Rectal smooth muscle tissue (tissue), 1 donor: ENCODE results near the gene BMPR1B.

Experiments used
- H3K27ac ChIP-seq: one replicate; pipeline ENCODE4 v1.7.0; 2013; ENCODE audit warnings: low read depth, low read length, inconsistent platforms
- H3K27me3 ChIP-seq: one replicate; pipeline ENCODE4 v1.7.0; 2013; ENCODE audit warnings: low read length; ENCODE audit not compliant: control insufficient read depth, insufficient read depth
- H3K36me3 ChIP-seq: one replicate; pipeline ENCODE4 v1.7.0; 2013; ENCODE audit warnings: low read length; ENCODE audit not compliant: control insufficient read depth, insufficient read depth
- H3K4me1 ChIP-seq: one replicate; pipeline ENCODE4 v1.7.0; 2013; ENCODE audit warnings: low read length; ENCODE audit not compliant: control insufficient read depth, insufficient read depth
- H3K4me3 ChIP-seq: one replicate; pipeline ENCODE4 v1.7.0; 2013; ENCODE audit warnings: low read length
- H3K9ac ChIP-seq: one replicate; pipeline ENCODE4 v1.7.0; 2013; ENCODE audit warnings: low read length

BMPR1B gene

DNA sequence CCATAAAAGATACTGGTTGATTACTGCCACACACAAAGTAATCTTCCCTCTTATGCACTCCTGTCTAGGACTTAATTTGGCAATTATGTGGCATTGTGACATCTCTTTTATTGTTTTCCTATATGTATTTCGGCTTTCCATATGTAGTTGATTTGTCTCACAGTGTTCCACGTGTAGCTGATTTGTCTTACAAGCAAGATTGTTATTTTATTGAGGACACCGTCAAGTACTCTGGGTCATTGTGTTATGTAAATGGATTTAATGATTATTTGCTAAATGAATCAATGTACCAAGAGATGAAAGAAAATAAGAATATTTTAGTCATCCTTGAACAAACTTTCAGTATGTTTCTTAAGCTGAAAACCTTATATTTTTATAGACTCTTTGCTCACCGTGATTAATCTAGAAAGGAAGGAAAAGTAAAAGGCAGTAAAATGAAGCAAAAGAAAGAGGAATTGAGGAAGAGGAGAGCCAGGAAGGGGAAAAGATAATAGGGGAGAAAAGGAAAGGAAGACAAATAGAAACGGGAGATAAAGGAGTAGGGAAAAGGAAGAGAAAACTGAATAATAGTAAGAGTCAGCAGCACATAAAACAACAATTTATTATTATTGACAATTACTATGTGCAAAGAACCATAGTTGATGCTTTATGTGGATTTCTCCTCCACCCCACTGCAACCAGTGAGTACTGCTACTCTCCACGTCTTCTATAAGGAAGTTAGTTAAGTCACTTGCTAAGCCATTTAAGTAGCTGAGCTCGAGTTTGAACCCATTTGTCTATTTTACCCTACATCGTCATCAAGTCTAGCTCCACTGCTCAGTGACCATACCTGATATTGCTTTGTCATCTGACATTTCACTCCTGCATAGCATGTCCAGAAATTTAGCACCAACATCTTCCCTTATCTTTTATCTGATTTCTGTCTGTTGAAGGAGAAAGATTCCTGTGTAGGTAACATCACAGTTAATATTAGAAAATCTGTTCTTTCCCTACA, 336.5 kb downstream of the BMPR1B start:
- H3K36me3 ChIP-seq = no peaks in the 10 kb centered on the region
- no peak overlapping the region for H3K4me3 ChIP-seq
- H3K27me3 ChIP-seq = no peaks in the 10 kb centered on the region
- H3K27ac ChIP-seq = no peak overlapping the region
- no peaks in the 10 kb centered on the region for H3K4me1 ChIP-seq
- no peak overlapping the region for H3K9ac ChIP-seq

DNA sequence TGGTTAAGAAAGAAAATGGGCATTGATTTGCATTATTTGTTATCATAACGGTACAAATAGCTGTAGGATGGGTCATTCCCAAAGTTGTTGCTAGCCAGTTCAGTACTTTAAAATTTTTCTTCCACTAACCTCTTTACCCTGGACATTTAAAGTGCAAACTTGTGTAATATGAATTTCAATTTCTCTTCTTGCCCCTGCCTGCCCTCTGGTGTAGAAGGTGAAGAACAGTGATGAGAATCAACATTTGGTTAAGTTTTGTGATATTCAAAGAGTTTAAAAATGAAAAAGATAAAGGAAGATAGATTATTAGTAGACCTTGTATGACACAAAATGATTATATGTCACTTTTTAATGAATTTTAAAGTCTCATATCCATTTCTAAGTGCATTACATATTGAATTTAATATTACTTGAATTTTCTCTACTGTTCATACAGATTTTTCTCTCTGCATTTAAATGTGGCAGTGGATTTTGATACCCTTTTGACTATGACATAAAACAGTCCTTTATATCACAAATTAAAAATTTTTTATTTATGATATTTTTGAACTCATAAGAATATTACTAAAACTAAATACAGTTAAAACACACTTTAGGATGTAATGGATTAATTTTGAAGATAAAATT, 337.7 kb downstream of the BMPR1B start:
- no peak overlapping the region for H3K4me3 ChIP-seq
- no peak overlapping the region for H3K9ac ChIP-seq
- H3K27me3 ChIP-seq = no peaks in the 10 kb centered on the region
- no peaks in the 10 kb centered on the region for H3K36me3 ChIP-seq
- H3K4me1 ChIP-seq = no peaks in the 10 kb centered on the region
- H3K27ac ChIP-seq = no peak overlapping the region

DNA sequence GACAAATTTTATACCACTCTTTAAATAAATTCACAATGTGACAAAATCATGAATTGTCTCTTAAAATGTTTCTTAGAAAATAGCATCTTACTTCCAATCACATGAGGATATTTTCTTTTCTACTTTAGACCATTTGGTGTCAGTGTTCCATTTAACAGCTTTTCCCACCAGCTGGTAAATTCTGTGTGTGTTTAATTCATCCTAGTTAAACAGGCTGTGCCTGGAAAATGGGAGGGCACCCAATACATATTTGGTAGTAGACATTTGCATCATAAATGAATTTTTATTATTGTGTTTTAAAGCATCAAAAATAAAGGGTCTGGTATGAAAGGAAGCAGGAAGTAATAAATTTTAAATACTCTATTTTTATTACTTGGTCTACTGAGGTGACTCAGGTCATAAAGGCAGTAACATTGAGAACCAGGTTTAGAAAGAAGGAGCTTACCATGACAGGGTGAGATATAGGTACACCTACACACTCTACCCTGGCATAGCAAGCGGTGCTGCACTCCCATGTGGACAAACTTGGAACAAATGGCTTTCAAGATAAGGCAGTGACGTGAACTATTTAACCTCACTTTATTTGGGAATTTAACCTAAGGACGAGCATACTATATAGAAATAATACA, 344.5 kb downstream of the BMPR1B start:
- Histone ChIP-seq H3K36me3 (no peaks in the 10 kb centered on the region), H3K4me1 (no peaks in the 10 kb centered on the region)

DNA sequence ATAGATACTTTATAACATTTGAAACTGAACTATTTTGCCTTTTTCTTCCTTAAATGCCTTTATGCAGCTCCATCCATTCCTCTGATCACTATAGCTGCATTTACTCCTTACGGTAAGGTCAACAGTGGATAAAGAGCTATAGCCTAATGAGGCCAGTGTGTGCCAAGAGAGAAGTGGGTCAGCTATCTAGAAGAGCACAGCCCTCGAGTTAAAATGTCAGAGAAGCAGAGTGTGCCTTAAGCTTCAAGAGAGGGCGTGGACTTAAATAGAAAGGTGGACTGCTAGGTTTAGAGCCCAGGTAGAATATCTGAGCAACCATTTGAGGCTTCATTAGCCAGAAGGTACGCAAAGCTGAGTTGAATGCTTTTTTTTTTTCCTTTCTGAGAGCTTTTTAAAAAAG, 347.4 kb downstream of the BMPR1B start:
- H3K36me3 ChIP-seq = no peaks in the 10 kb centered on the region
- no peak overlapping the region for H3K9ac ChIP-seq
- H3K4me3 ChIP-seq = no peak overlapping the region
- H3K27me3 ChIP-seq = no peaks in the 10 kb centered on the region
- H3K27ac ChIP-seq = no peak overlapping the region
- no peaks in the 10 kb centered on the region for H3K4me1 ChIP-seq

More for the DNA sequence above, 344.5 kb downstream of the BMPR1B start:
- H3K9ac ChIP-seq = no peak overlapping the region
- no peak overlapping the region for H3K27ac ChIP-seq
- H3K4me3 ChIP-seq = no peak overlapping the region
- H3K27me3 ChIP-seq = no peaks in the 10 kb centered on the region

DNA sequence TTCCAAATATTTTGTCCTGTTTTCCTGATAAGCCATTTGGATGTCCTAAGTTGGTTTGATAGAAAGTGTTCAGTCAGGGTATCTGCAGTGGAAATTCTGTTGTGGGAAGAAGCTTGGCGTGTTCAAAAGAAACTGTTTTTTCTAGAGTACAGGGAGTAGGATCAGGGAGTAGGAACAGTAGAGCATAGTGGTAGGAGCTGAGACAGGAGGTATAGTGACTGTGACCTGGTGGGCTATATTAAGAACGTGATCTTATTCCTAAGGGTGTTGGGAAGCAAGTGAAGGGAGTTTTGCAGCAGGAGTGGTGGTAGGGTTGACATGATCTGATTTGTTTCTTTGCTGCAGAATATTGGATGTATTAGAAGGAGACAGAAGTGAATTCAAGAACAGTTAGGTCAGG, 348.2 kb downstream of the BMPR1B start:
- Histone ChIP-seq H3K36me3 (no peaks in the 10 kb centered on the region), H3K27ac (no peak overlapping the region), H3K4me1 (no peaks in the 10 kb centered on the region), H3K9ac (no peak overlapping the region), H3K27me3 (no peaks in the 10 kb centered on the region), H3K4me3 (no peak overlapping the region)

DNA sequence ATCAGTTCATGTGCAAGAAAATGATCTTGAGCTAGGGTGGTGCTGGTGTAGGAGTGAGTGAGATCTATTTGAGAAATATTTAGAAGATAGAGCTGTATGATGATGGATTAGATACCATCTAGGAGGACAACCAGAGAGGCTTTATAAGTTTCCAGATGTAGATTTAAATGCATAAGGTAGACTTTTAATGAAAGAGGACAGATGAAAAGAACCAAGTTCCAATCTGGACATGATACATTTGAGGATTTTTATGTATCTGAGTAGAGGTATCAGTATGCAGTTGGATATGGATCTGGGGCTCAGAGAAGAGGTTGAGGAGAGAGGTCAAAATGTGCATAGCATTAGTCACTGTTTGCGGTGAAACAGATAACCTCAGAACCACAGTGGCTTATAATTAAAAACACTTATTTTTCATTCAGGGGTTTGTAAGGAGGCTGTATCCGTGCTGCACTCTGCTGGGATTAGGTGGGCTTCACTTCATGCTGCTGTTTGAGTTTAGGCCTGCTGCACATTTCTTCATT, 348.7 kb downstream of the BMPR1B start:
- Histone ChIP-seq H3K36me3 (no peaks in the 10 kb centered on the region), H3K4me3 (no peak overlapping the region), H3K4me1 (no peaks in the 10 kb centered on the region), H3K27me3 (no peaks in the 10 kb centered on the region), H3K27ac (no peak overlapping the region), H3K9ac (no peak overlapping the region)

DNA sequence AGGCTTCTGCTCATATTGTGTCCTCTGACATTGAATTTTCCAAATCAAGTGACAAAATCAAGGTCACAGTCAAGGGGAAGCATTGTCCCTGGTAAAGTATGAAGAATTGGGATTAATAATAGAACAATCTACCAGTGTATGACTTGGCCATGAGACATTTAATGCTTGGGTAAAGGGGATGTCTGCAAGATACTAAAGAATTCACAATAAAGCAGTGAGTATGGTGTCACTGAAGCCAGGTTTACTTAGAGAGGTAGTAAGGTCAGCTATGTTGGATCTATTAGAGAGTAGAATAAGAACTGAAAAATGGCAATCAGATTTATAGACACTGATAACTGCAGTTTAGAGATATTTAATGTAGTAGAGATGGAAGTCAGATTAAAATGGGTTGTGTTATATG, 349.2 kb downstream of the BMPR1B start:
- Histone ChIP-seq H3K27me3 (no peaks in the 10 kb centered on the region), H3K27ac (no peak overlapping the region), H3K4me1 (no peaks in the 10 kb centered on the region), H3K9ac (no peak overlapping the region), H3K4me3 (no peak overlapping the region), H3K36me3 (no peaks in the 10 kb centered on the region)

DNA sequence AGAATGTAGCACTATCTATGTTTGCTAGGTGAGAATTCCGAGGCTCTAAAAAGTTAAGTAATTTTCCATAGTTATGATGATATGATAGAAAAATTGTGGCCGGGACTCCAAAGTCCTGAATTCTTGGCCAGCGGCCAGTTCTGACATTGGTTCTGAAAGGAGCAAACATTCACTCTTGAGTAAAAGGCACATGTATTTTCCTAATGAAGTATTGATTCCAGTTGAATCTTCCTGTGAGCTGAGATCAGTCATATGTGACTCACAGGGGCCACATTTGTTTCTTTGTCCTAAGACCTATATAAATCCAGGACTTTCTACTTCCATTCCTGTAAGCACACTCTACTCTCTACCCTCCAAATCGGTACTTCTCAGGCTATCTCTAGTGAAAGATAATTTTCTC, 349.9 kb downstream of the BMPR1B start:
- Histone ChIP-seq H3K36me3 (no peaks in the 10 kb centered on the region), H3K9ac (no peak overlapping the region), H3K27me3 (no peaks in the 10 kb centered on the region), H3K4me3 (no peak overlapping the region), H3K27ac (no peak overlapping the region), H3K4me1 (no peaks in the 10 kb centered on the region)

DNA sequence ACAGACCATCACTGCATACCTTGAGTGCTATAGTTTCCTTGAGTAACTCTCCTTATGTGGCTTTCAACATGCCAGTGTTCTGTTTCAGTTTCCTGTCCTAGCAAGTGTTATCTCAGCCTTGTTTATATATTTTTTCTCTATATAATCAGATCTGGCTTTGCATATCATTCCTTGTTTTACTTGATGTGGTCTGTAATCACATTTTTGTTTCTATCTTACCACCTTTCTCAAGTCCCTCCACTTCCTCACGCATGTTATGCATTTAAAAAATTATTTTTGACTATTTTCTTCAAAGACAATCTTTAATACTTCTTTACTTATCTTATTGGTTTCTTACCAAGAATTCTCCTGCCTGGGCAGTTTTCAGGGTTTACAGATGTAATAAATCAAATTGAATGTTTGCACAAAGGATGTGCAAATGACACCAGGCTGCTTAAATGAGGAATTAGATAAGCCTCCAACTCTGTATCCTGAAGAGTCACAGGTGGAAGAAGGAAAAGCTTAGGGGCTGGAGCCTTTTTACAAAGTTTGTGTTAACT, 351.2 kb downstream of the BMPR1B start:
- no peaks in the 10 kb centered on the region for H3K36me3 ChIP-seq
- H3K4me3 ChIP-seq = no peak overlapping the region
- no peaks in the 10 kb centered on the region for H3K4me1 ChIP-seq
- H3K27ac ChIP-seq = no peak overlapping the region
- H3K9ac ChIP-seq = no peak overlapping the region
- H3K27me3 ChIP-seq = no peaks in the 10 kb centered on the region

DNA sequence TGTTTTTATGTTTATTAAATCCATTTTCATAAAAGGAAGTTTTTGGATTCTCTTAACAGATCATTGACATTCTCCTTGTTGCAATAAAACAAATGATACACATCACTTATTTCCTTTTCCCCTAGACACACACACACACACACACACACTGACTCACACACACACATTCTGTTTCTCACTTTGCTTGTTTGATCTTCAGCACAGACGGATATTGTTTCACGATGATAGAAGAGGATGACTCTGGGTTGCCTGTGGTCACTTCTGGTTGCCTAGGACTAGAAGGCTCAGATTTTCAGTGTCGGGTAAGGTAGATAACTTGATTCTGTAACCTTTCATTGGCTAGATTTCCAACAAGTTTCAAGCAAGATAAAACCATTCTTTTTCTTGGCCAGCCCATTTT, 356.8 kb downstream of the BMPR1B start:
- Histone ChIP-seq H3K9ac (no peak overlapping the region), H3K27ac (no peak overlapping the region), H3K4me1 (no peaks in the 10 kb centered on the region), H3K4me3 (no peak overlapping the region), H3K36me3 (no peaks in the 10 kb centered on the region), H3K27me3 (no peaks in the 10 kb centered on the region)

DNA sequence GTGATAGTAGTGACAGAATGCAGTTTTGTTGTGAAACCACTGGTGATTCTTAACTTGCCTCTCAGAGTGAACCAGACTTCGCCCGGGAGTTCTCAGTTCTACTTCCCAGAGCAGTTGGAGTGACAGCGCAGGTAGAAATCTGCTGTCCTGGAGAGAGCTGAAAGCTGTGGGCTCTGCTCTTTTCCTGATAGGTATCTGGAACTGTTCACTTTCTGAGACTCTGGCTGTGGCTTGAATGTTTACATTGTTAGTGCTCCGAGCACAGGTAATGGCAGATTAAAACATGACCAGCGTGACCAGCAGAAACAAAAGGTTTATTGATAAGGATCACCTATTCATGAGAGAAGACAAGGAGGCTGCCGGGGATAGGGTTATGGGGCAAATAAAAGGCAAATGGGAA, 360.7 kb downstream of the BMPR1B start:
- H3K4me1 ChIP-seq = no peaks in the 10 kb centered on the region
- H3K9ac ChIP-seq = no peak overlapping the region
- no peak overlapping the region for H3K27ac ChIP-seq
- H3K4me3 ChIP-seq = no peak overlapping the region
- H3K36me3 ChIP-seq = no peaks in the 10 kb centered on the region
- no peaks in the 10 kb centered on the region for H3K27me3 ChIP-seq

DNA sequence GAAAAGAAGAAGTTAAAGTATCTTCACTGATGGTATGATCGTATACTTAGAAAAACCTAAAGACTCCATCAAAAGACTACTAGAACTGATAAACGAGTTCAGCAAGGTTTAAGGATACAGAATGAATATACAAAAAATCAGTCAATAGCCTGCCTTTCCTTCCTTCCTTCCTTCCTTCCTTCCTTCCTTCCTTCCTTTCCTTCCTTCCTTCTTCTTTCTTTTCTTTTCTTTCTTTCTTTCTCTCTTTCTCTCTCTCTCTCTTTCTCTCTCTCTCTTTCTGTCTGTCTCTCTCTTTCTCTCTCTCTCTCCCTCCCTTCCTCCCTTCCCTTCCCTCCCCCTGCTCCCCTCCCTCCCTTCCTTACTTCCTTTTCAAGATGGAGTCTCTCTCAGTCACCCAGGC, 362.7 kb downstream of the BMPR1B start:
- Histone ChIP-seq H3K27ac (no peak overlapping the region), H3K9ac (no peak overlapping the region), H3K4me3 (no peak overlapping the region), H3K36me3 (no peaks in the 10 kb centered on the region), H3K27me3 (no peaks in the 10 kb centered on the region), H3K4me1 (no peaks in the 10 kb centered on the region)
